Glutamatergic neuron (in vitro differentiated cells): ENCODE data around the gene SULT1C4. TPM values are rescaled to one million over a fixed set of nuclear protein-coding genes. Genes with fewer than 3 reads are reported as not detected.
"Not testable (repeated sequence)": the region's sequence is repeated elsewhere in the genome, so short reads cannot be mapped to it uniquely, and the experiment has no call there.

Source experiments
- DNase-seq: peaks from one replicate; pipeline ENCODE4 v3.0.0; 2022
- H3K27ac Mint-ChIP-seq: one replicate; pipeline ENCODE4 v1.8.0; 2020; ENCODE audit warnings: mild to moderate bottlenecking, mixed read lengths, inconsistent platforms; ENCODE audit not compliant: unreplicated experiment
- H3K27me3 Mint-ChIP-seq: one replicate; pipeline ENCODE4 v1.8.0; 2020; ENCODE audit warnings: mild to moderate bottlenecking, moderate library complexity, mixed read lengths, inconsistent platforms; ENCODE audit not compliant: unreplicated experiment
- H3K36me3 Mint-ChIP-seq: one replicate; pipeline ENCODE4 v1.8.0; 2020; ENCODE audit warnings: mild to moderate bottlenecking, mixed read lengths, inconsistent platforms; ENCODE audit not compliant: unreplicated experiment
- H3K4me1 Mint-ChIP-seq: one replicate; pipeline ENCODE4 v1.8.0; 2020; ENCODE audit warnings: mild to moderate bottlenecking, low read depth, mixed read lengths, inconsistent platforms; ENCODE audit not compliant: unreplicated experiment
- H3K4me3 Mint-ChIP-seq: one replicate; pipeline ENCODE4 v1.8.0; 2020; ENCODE audit warnings: mild to moderate bottlenecking, mixed read lengths, inconsistent platforms; ENCODE audit not compliant: unreplicated experiment
- H3K9me3 Mint-ChIP-seq: one replicate; pipeline ENCODE4 v1.8.0; 2020; ENCODE audit warnings: mild to moderate bottlenecking, moderate library complexity, mixed read lengths, inconsistent platforms; ENCODE audit not compliant: unreplicated experiment
- total RNA-seq: library from RNA; stranded (reverse); fragmentation: NEBNext Ultra II Directional; extraction: Animal tissue kit (Norgen Biotek cat#: 25700); gene quantifications from one replicate; pipeline ENCODE4 v1.2.1, GENCODE V29; 2021; ENCODE audit not compliant: unreplicated experiment
- TF ChIP-seq, protein P1 (sequence below): fragments of 200-600 bp; sonication (generic); IDR thresholded peaks from one replicate; pipeline ENCODE4 v1.5.0; 2021; ENCODE audit not compliant: partially characterized antibody, unreplicated experiment

SULT1C4 gene
- total RNA-seq, 1 donor from 2014 or later = 1.6 TPM

- no peaks in the 10 kb centered on the region for H3K27me3 Mint-ChIP-seq
- no peaks in the 10 kb centered on the region for H3K36me3 Mint-ChIP-seq
- no peaks in the 10 kb centered on the region for H3K9me3 Mint-ChIP-seq
- H3K4me1 Mint-ChIP-seq = no peaks in the 10 kb centered on the region
- DNase-seq = no peak
- H3K27ac Mint-ChIP-seq = no peak overlapping the region
- no peak overlapping the region for H3K4me3 Mint-ChIP-seq
- TF ChIP-seq, protein P1, sequence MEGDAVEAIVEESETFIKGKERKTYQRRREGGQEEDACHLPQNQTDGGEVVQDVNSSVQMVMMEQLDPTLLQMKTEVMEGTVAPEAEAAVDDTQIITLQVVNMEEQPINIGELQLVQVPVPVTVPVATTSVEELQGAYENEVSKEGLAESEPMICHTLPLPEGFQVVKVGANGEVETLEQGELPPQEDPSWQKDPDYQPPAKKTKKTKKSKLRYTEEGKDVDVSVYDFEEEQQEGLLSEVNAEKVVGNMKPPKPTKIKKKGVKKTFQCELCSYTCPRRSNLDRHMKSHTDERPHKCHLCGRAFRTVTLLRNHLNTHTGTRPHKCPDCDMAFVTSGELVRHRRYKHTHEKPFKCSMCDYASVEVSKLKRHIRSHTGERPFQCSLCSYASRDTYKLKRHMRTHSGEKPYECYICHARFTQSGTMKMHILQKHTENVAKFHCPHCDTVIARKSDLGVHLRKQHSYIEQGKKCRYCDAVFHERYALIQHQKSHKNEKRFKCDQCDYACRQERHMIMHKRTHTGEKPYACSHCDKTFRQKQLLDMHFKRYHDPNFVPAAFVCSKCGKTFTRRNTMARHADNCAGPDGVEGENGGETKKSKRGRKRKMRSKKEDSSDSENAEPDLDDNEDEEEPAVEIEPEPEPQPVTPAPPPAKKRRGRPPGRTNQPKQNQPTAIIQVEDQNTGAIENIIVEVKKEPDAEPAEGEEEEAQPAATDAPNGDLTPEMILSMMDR = no peak
Measured at GRCh38 chr2:108418416-108418815, 40.7 kb downstream of the SULT1C4 start.

DNA sequence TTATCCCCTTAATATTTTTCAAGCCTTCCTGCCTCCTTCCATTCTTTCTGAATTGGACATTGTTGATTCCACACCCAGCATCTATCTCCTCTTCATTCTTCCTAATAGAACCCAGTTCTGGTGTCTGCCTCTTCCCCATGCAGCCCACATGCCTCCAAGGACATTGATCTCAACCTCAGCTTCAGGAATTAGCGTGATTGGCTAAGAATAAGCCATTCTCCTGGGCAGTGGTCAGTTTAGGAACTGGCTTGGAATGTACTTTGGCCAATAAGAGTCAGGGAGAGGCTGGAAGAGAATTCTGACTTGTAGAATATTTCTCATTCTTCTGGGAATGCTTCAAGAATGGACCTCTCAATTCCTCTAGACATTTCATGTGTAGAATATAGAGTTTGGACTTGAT lies 45.3 kb downstream of the SULT1C4 start:
- DNase-seq = no peak
- TF ChIP-seq, protein P1 = no peak
- Mint-ChIP-seq H3K27ac (no peak overlapping the region), H3K27me3 (peaks cover 3% of the 10 kb centered on the region), H3K4me1 (peaks cover 5% of the 10 kb centered on the region), H3K4me3 (no peak overlapping the region), H3K9me3 (peaks cover 4% of the 10 kb centered on the region), H3K36me3 (no peaks in the 10 kb centered on the region)

- Mint-ChIP-seq H3K27me3 (peaks cover 3% of the 10 kb centered on the region), H3K9me3 (peaks cover 4% of the 10 kb centered on the region), H3K4me3 (no peak overlapping the region), H3K36me3 (no peaks in the 10 kb centered on the region), H3K4me1 (peaks cover 5% of the 10 kb centered on the region), H3K27ac (peak overlapping the region; percentile 40)
- TF ChIP-seq, protein P1 = no peak
- peak; percentile 19 for DNase-seq
Measured at GRCh38 chr2:108423502-108424251, 45.9 kb downstream of the SULT1C4 start.

GRCh38 chr2:108428286-108429009 lies 50.7 kb downstream of the SULT1C4 start:
- TF ChIP-seq, protein P1 = no peak
- Mint-ChIP-seq H3K9me3 (peaks cover 4% of the 10 kb centered on the region), H3K36me3 (peaks cover 4% of the 10 kb centered on the region), H3K27me3 (peaks cover 3% of the 10 kb centered on the region), H3K27ac (no peak overlapping the region), H3K4me3 (no peak overlapping the region), H3K4me1 (peaks cover 5% of the 10 kb centered on the region)
- no peak for DNase-seq

GRCh38 chr2:108435578-108435977 lies 57.8 kb downstream of the SULT1C4 start:
- H3K4me1 Mint-ChIP-seq, H3K27ac Mint-ChIP-seq, DNase-seq, H3K4me3 Mint-ChIP-seq, H3K36me3 Mint-ChIP-seq, H3K27me3 Mint-ChIP-seq, H3K9me3 Mint-ChIP-seq: not testable (repeated sequence)
